Stimulated activated CD4-positive, alpha-beta T cell treated with anti-CD3 and anti-CD28 coated beads, Interleukin-12 subunit alpha, Interleukin-12 subunit beta, amount 100 ng/mL, for 24 hours (primary cell): ENCODE results near the gene CARS2.

Experiments
- DNase-seq, 2 experiments: peaks; one replicate each; pipeline ENCODE4 v3.0.0-alpha.2; 2020; ENCODE audit warnings: low read depth in 2 of 2

The CARS2 gene

GRCh38 chr13:110652231-110652730 is 53.6 kb downstream of the CARS2 start:
- no peak for DNase-seq

GRCh38 chr13:110651726-110652230 is 54.1 kb downstream of the CARS2 start:
- DNase-seq, result no peak

GRCh38 chr13:110651271-110651670 is 54.6 kb downstream of the CARS2 start:
- no peak for DNase-seq

GRCh38 chr13:110650436-110650835 is 55.5 kb downstream of the CARS2 start:
- no peak for DNase-seq

- DNase-seq, result no peak
Observed at GRCh38 chr13:110649551-110649950, 56.4 kb downstream of the CARS2 start.

- DNase-seq, result no peak
Observed at GRCh38 chr13:110648848-110649421, 57.0 kb downstream of the CARS2 start.

GRCh38 chr13:110648146-110648819 is 57.6 kb downstream of the CARS2 start:
- no peak for DNase-seq

- no peak for DNase-seq
Observed at GRCh38 chr13:110647365-110647737, 58.6 kb downstream of the CARS2 start.

- DNase-seq, result no peak
Observed at GRCh38 chr13:110646442-110647364, 59.2 kb downstream of the CARS2 start.

- DNase-seq, result no peak
Observed at GRCh38 chr13:110645750-110646149, 60.2 kb downstream of the CARS2 start.

GRCh38 chr13:110644892-110645521 is 60.9 kb downstream of the CARS2 start:
- DNase-seq, result peak in 1 of 2 experiments; percentile 9

- no peak for DNase-seq
Observed at GRCh38 chr13:110643768-110644421, 62.0 kb downstream of the CARS2 start.

GRCh38 chr13:110643324-110643723 is 62.6 kb downstream of the CARS2 start:
- DNase-seq, result no peak

GRCh38 chr13:110642291-110642981 is 63.5 kb downstream of the CARS2 start:
- DNase-seq, result no peak

- no peak for DNase-seq
Observed at GRCh38 chr13:110641055-110642015, 64.6 kb downstream of the CARS2 start.

GRCh38 chr13:110640591-110641029 is 65.3 kb downstream of the CARS2 start:
- DNase-seq, result no peak

- DNase-seq, result no peak
Observed at GRCh38 chr13:110639935-110640334, 66.0 kb downstream of the CARS2 start.

GRCh38 chr13:110638814-110639806 is 66.8 kb downstream of the CARS2 start:
- DNase-seq, result no peak
